AML-193 (cell line): ENCODE results near the gene ZNF787.

Experiments used
- DNase-seq, 2 experiments: peaks; one replicate each; lab custom pipeline; 2025; lab: John Stamatoyannopoulos, UW

The ZNF787 gene

GRCh38 chr19:56144376-56144775 lies 23.3 kb upstream of the ZNF787 start:
- no peak for DNase-seq

GRCh38 chr19:56142897-56143434 lies 21.9 kb upstream of the ZNF787 start:
- no peak for DNase-seq

GRCh38 chr19:56142087-56142787 lies 21.1 kb upstream of the ZNF787 start:
- DNase-seq: no peak

- DNase-seq: no peak
These were observed 20.4 kb upstream of the ZNF787 start for GRCh38 chr19:56141417-56141993.

GRCh38 chr19:56140583-56141416 lies 19.7 kb upstream of the ZNF787 start, which contains the start of gene ZNF444:
Gene ZNF444, plus strand, starts transcription at chr19:56141287. Its CDS starts 5,625 bp downstream, at chr19:56146912.
- peak; percentile 99 to 100 for DNase-seq

- no peak for DNase-seq
These were observed 18.9 kb upstream of the ZNF787 start for GRCh38 chr19:56139847-56140582.

- peak; percentile 25 to 37 for DNase-seq
These were observed 17.0 kb upstream of the ZNF787 start for GRCh38 chr19:56138069-56138468.

GRCh38 chr19:56137405-56137804 lies 16.3 kb upstream of the ZNF787 start:
- DNase-seq: no peak

GRCh38 chr19:56136362-56136761 lies 15.3 kb upstream of the ZNF787 start:
- DNase-seq: no peak

GRCh38 chr19:56134654-56134921 lies 13.5 kb upstream of the ZNF787 start:
- no peak for DNase-seq

- DNase-seq: no peak
These were observed 13.0 kb upstream of the ZNF787 start for GRCh38 chr19:56133858-56134653.

GRCh38 chr19:56132316-56132822 lies 11.3 kb upstream of the ZNF787 start:
- no peak for DNase-seq

GRCh38 chr19:56131651-56132050 lies 10.6 kb upstream of the ZNF787 start:
- no peak for DNase-seq

GRCh38 chr19:56130006-56130405 lies 8.9 kb upstream of the ZNF787 start:
- DNase-seq: no peak

GRCh38 chr19:56126983-56127780 lies 6.1 kb upstream of the ZNF787 start:
- no peak for DNase-seq

- no peak for DNase-seq
These were observed 4.9 kb upstream of the ZNF787 start for GRCh38 chr19:56125806-56126590.

GRCh38 chr19:56124578-56124977 lies 3.5 kb upstream of the ZNF787 start:
- no peak for DNase-seq

GRCh38 chr19:56123266-56123891 lies 2.3 kb upstream of the ZNF787 start:
- no peak for DNase-seq
